Measurements from ENCODE around the gene POMP. TPM values are rescaled to one million over a fixed set of nuclear protein-coding genes. Genes with fewer than 3 reads are reported as not detected.
"Not testable (repeated sequence)": the region's sequence is repeated elsewhere in the genome, so short reads cannot be mapped to it uniquely, and the experiment has no call there.

POMP gene
- total and polyA plus RNA-seq, 12 donors, result 69.1 to 134 (median 101) TPM

DNA sequence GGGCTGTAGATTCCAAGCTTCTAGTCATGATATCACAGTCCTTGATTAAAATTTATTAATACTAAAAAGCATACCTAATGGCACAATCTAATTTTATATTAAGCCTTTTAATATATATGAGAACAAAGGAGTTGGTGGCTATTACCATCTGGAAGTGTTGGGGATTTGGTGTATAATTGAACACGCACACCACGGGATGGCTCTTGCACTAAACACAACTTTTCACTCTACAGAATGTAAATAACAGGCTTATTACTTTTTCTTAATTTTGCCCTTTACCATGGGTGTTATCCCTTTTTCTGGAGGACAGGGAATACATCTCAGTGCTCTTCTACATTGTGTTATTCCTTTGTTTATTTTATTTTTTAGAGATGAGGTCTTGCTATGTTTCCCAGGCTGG lies 21.6 kb downstream of the POMP start:
- H3K4me3 ChIP-seq, result no peak overlapping the region
- WGBS, 2 donors, result 93 to 97% methylated on average over 2 of the region's 2 CpGs
- TF ChIP-seq, protein P1, sequence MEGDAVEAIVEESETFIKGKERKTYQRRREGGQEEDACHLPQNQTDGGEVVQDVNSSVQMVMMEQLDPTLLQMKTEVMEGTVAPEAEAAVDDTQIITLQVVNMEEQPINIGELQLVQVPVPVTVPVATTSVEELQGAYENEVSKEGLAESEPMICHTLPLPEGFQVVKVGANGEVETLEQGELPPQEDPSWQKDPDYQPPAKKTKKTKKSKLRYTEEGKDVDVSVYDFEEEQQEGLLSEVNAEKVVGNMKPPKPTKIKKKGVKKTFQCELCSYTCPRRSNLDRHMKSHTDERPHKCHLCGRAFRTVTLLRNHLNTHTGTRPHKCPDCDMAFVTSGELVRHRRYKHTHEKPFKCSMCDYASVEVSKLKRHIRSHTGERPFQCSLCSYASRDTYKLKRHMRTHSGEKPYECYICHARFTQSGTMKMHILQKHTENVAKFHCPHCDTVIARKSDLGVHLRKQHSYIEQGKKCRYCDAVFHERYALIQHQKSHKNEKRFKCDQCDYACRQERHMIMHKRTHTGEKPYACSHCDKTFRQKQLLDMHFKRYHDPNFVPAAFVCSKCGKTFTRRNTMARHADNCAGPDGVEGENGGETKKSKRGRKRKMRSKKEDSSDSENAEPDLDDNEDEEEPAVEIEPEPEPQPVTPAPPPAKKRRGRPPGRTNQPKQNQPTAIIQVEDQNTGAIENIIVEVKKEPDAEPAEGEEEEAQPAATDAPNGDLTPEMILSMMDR (IDR thresholded peaks at IDR 0.05), result no peak
- intact Hi-C loops (cut with DNase I), result loop anchor here in 7 of 10 donors (2.0 to 10.0 kb wide), 3 partner anchors 114 to 117 kb away; no protein-coding TSS in a partner anchor
- H3K27ac ChIP-seq, result no peak overlapping the region
- no peaks in the 10 kb centered on the region for H3K9me3 ChIP-seq
- no peaks in the 10 kb centered on the region for H3K4me1 ChIP-seq
- peaks cover 0 to 56% (median 26%) of the 10 kb centered on the region in 9 donors for H3K36me3 ChIP-seq
- ATAC-seq, result no peak
- H3K27me3 ChIP-seq, result no peaks in the 10 kb centered on the region
- no peak for DNase-seq

DNA sequence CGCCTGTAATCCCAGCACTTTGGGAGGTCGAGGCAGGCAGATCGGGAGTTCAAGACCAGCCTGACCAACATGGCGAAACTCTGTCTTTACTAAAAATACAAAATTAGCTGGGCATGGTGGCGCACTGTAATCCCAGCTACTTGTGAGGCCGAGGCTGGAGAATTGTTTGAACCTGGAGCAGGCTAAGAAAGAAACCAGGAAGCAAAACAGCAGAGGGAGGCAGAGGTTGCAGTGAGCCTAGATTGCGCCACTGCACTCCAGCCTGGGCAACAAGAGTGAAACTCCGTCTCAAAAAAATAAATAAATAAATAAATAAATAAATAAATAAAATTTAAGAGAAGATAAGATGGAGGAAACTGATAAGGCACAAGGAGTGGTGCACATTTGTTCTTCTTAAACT lies 24.2 kb downstream of the POMP start:
- H3K27ac ChIP-seq, H3K4me3 ChIP-seq, H3K27me3 ChIP-seq, H3K4me1 ChIP-seq, DNase-seq, ATAC-seq: not testable (repeated sequence)
- H3K36me3 ChIP-seq, result peaks cover 0 to 30% (median 4%) of the 10 kb centered on the region in 9 donors
- WGBS, 2 donors, result 90 to 94% methylated on average over 8 of the region's 8 CpGs
- peaks cover 0 to 17% (median 0%) of the 10 kb centered on the region in 11 donors for H3K9me3 ChIP-seq
- intact Hi-C loops (cut with DNase I), result loop anchor here in 6 of 10 donors (5.0 to 10.0 kb wide), 2 partner anchors 112 to 114 kb away; no protein-coding TSS in a partner anchor

GRCh38 chr13:28684257-28684656 lies 25.3 kb downstream of the POMP start:
- Histone ChIP-seq H3K27me3 (no peaks in the 10 kb centered on the region), H3K4me3 (no peak overlapping the region), H3K9me3 (peaks cover 0 to 28% (median 3%) of the 10 kb centered on the region in 11 donors), H3K4me1 (no peaks in the 10 kb centered on the region), H3K36me3 (peaks cover 0 to 19% (median 0%) of the 10 kb centered on the region in 9 donors), H3K27ac (no peak overlapping the region)
- no peak for DNase-seq
- WGBS, 2 donors, result 45 to 57% methylated on average over 7 of the region's 7 CpGs
- no peak for ATAC-seq
- intact Hi-C loops (cut with DNase I), result loop anchor here in 6 of 10 donors (5.0 to 10.0 kb wide), 2 partner anchors 111 to 113 kb away; no protein-coding TSS in a partner anchor
- TF ChIP-seq, protein P1 (IDR thresholded peaks at IDR 0.05), result no peak

- no peak for ATAC-seq
- 88 to 97% methylated on average over 12 of the region's 12 CpGs for WGBS, 2 donors
Observed at GRCh38 chr13:28685114-28685513, 26.2 kb downstream of the POMP start.

More at GRCh38 chr13:28685114-28685513, 26.2 kb downstream of the POMP start:
- Histone ChIP-seq H3K36me3 (peaks cover 0 to 10% (median 0%) of the 10 kb centered on the region in 9 donors), H3K4me1 (no peaks in the 10 kb centered on the region), H3K27me3 (no peaks in the 10 kb centered on the region), H3K27ac (no peak overlapping the region), H3K4me3 (no peak overlapping the region), H3K9me3 (peaks cover 0 to 32% (median 3%) of the 10 kb centered on the region in 11 donors)
- TF ChIP-seq, protein P1 (IDR thresholded peaks at IDR 0.05), result no peak
- intact Hi-C loops (cut with DNase I), result loop anchor here in 2 of 10 donors (10.0 kb wide), 1 partner anchor 110 kb away; no protein-coding TSS in a partner anchor
- DNase-seq, result no peak

Measured in heart right ventricle (tissue), 16 donors.